ENCODE data around the gene MAN1C1. TPM values are rescaled to one million over a fixed set of nuclear protein-coding genes. Genes with fewer than 3 reads are reported as not detected.

Gene MAN1C1
- total and polyA plus RNA-seq, 7 donors: 0.69 to 32.1 (median 12.8) TPM

GRCh38 chr1:25714372-25714931 lies 97.9 kb downstream of the MAN1C1 start:
- H3K4me3 ChIP-seq: no peak overlapping the region
- intact Hi-C loops (cut with DNase I): no loop called here
- no peaks in the 10 kb centered on the region for H3K9me3 ChIP-seq
- H3K27me3 ChIP-seq: no peaks in the 10 kb centered on the region
- no peak overlapping the region for H3K27ac ChIP-seq
- TF ChIP-seq CTCF (IDR thresholded peaks at IDR 0.05): no peak
- no peaks in the 10 kb centered on the region for H3K36me3 ChIP-seq
- WGBS, 2 donors: 21 to 62% methylated on average over 2 of the region's 2 CpGs
- peaks cover 0 to 18% (median 6%) of the 10 kb centered on the region in 4 donors for H3K4me1 ChIP-seq
- no peak for DNase-seq

DNA sequence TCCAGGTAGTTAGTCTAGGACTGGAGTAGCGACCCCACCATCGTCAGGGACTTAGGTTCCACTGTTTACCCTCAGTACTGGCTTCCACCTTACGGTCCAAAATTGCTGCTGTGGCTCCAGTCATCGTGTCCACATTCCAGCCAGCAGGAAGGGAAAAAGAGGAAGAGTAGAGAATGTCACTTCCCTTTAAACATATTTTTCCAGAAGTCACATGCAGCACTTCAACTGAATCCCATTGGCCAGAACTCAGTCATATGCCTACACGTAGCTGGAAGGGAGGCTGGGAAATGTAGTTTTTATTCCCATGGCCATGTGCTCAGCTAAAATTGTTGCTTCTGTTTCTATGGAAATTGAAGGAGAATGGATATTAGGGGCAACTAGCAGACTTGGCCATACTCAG lies 99.3 kb downstream of the MAN1C1 start:
- H3K27me3 ChIP-seq: no peaks in the 10 kb centered on the region
- TF ChIP-seq POLR2A (IDR thresholded peaks at IDR 0.05): no peak
- no peak for TF ChIP-seq CTCF (IDR thresholded peaks at IDR 0.05)
- no peak for TF ChIP-seq POLR2AphosphoS5 (IDR thresholded peaks at IDR 0.05)
- no peak for TF ChIP-seq EP300 (IDR thresholded peaks at IDR 0.05)
- H3K27ac ChIP-seq: no peak overlapping the region
- DNase-seq: no peak
- intact Hi-C loops (cut with DNase I): no loop called here
- H3K4me3 ChIP-seq: no peak overlapping the region
- WGBS, 2 donors: 89 to 96% methylated on average over 5 of the region's 5 CpGs
- H3K9me3 ChIP-seq: no peaks in the 10 kb centered on the region
- H3K36me3 ChIP-seq: no peaks in the 10 kb centered on the region
- H3K4me1 ChIP-seq: peaks cover 0 to 9% (median 3%) of the 10 kb centered on the region in 4 donors

DNA sequence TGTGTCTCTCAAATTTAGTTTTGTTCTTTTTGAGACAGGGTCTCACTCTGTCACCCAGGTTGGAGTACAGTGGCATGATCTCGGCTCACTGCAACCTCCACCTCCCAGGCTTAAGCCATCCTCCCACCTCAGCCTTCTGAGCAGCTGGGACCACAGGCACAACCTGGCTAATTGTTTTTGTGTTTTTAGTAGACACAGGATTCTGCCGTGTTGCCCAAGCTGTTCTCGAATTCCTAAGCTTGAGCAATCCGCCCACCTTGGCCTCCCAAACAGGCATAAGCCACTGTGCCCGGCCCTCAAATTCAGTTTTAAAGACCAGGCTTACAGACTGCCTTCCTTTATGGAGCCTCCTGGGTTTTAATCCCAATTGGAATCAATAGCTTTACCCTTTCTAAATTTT lies 99.7 kb downstream of the MAN1C1 start:
- WGBS, 2 donors: 93 to 94% methylated on average over 5 of the region's 5 CpGs
- DNase-seq: no peak
- Histone ChIP-seq H3K27ac (no peak overlapping the region), H3K36me3 (no peaks in the 10 kb centered on the region), H3K27me3 (no peaks in the 10 kb centered on the region), H3K9me3 (no peaks in the 10 kb centered on the region), H3K4me1 (peaks cover 0 to 8% (median 3%) of the 10 kb centered on the region in 4 donors), H3K4me3 (no peak overlapping the region)
- intact Hi-C loops (cut with DNase I): no loop called here
- TF ChIP-seq CTCF (IDR thresholded peaks at IDR 0.05) (no peak), POLR2A (IDR thresholded peaks at IDR 0.05) (no peak), EP300 (IDR thresholded peaks at IDR 0.05) (no peak), POLR2AphosphoS5 (IDR thresholded peaks at IDR 0.05) (no peak)

- DNase-seq: no peak
- TF ChIP-seq POLR2A (IDR thresholded peaks at IDR 0.05) (no peak), CTCF (IDR thresholded peaks at IDR 0.05) (no peak), EP300 (IDR thresholded peaks at IDR 0.05) (no peak), POLR2AphosphoS5 (IDR thresholded peaks at IDR 0.05) (no peak)
- Histone ChIP-seq H3K27me3 (no peaks in the 10 kb centered on the region), H3K27ac (no peak overlapping the region), H3K36me3 (no peaks in the 10 kb centered on the region), H3K4me3 (no peak overlapping the region), H3K4me1 (no peaks in the 10 kb centered on the region), H3K9me3 (no peaks in the 10 kb centered on the region)
- intact Hi-C loops (cut with DNase I): no loop called here
- 93 to 100% methylated on average over 2 of the region's 2 CpGs for WGBS, 2 donors
Measured at GRCh38 chr1:25718732-25719131, 102.1 kb downstream of the MAN1C1 start.

DNA sequence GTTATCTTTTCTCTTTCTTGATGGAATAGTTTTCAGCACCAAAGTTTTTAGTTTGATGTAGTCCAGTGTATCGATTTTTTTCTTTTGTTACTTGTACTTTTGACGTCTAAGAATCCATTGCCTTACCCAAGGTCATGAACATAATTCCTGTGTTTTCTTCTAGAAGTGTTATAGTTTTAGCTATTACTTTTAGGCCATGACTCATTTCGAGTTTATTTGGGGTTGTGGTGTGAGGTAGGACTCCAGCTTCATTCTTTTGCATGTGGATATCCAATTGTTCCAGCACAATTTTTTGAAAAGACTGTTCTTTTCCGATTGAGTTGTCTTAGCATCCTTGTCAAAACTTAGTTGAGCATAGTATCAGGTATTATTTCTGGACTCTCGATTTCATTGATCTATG lies 104.0 kb downstream of the MAN1C1 start:
- no peak overlapping the region for H3K4me3 ChIP-seq
- 80 to 86% methylated on average over 5 of the region's 5 CpGs for WGBS, 2 donors
- intact Hi-C loops (cut with DNase I): no loop called here

More for the DNA sequence above, 104.0 kb downstream of the MAN1C1 start:
- Histone ChIP-seq H3K27me3 (no peaks in the 10 kb centered on the region), H3K36me3 (no peaks in the 10 kb centered on the region), H3K27ac (no peak overlapping the region), H3K9me3 (no peaks in the 10 kb centered on the region), H3K4me1 (no peaks in the 10 kb centered on the region)
- TF ChIP-seq CTCF (IDR thresholded peaks at IDR 0.05): no peak
- TF ChIP-seq EP300 (IDR thresholded peaks at IDR 0.05): no peak
- TF ChIP-seq POLR2AphosphoS5 (IDR thresholded peaks at IDR 0.05): no peak
- TF ChIP-seq POLR2A (IDR thresholded peaks at IDR 0.05): no peak
- DNase-seq: no peak

All from sigmoid colon (tissue), 7 donors.